ENCODE data around the gene ITPR1.

Gene ITPR1

GRCh38 chr3:4551794-4552442 is 58.8 kb downstream of the ITPR1 start:
- no peak for DNase-seq (ENCODE audit: low read depth)
- H3K4me3 ChIP-seq (ENCODE audit: low read depth, low read length): no peak overlapping the region

GRCh38 chr3:4552811-4553210 is 59.7 kb downstream of the ITPR1 start:
- DNase-seq (ENCODE audit: low read depth): no peak
- no peak overlapping the region for H3K4me3 ChIP-seq (ENCODE audit: low read depth, low read length)

- no peak for DNase-seq (ENCODE audit: low read depth)
- no peak overlapping the region for H3K4me3 ChIP-seq (ENCODE audit: low read depth, low read length)
These were observed 68.5 kb downstream of the ITPR1 start for GRCh38 chr3:4561661-4562060.

- no peak for DNase-seq (ENCODE audit: low read depth)
- H3K4me3 ChIP-seq (ENCODE audit: low read depth, low read length): no peak overlapping the region
These were observed 69.4 kb downstream of the ITPR1 start for GRCh38 chr3:4562595-4562994.

GRCh38 chr3:4564270-4564669 is 71.1 kb downstream of the ITPR1 start:
- H3K4me3 ChIP-seq (ENCODE audit: low read depth, low read length): no peak overlapping the region
- no peak for DNase-seq (ENCODE audit: low read depth)

GRCh38 chr3:4564928-4565586 is 71.9 kb downstream of the ITPR1 start:
- no peak for DNase-seq (ENCODE audit: low read depth)
- no peak overlapping the region for H3K4me3 ChIP-seq (ENCODE audit: low read depth, low read length)

- no peak for DNase-seq (ENCODE audit: low read depth)
- no peak overlapping the region for H3K4me3 ChIP-seq (ENCODE audit: low read depth, low read length)
These were observed 72.8 kb downstream of the ITPR1 start for GRCh38 chr3:4565809-4566501.

- no peak for DNase-seq (ENCODE audit: low read depth)
- no peak overlapping the region for H3K4me3 ChIP-seq (ENCODE audit: low read depth, low read length)
These were observed 75.7 kb downstream of the ITPR1 start for GRCh38 chr3:4568841-4569240.

- no peak overlapping the region for H3K4me3 ChIP-seq (ENCODE audit: low read depth, low read length)
- DNase-seq (ENCODE audit: low read depth): no peak
These were observed 77.9 kb downstream of the ITPR1 start for GRCh38 chr3:4570840-4571621.

GRCh38 chr3:4571690-4572334 is 78.7 kb downstream of the ITPR1 start:
- no peak for DNase-seq (ENCODE audit: low read depth)
- no peak overlapping the region for H3K4me3 ChIP-seq (ENCODE audit: low read depth, low read length)

- no peak overlapping the region for H3K4me3 ChIP-seq (ENCODE audit: low read depth, low read length)
- DNase-seq (ENCODE audit: low read depth): no peak
These were observed 80.0 kb downstream of the ITPR1 start for GRCh38 chr3:4573153-4573552.

- no peak for DNase-seq (ENCODE audit: low read depth)
- no peak overlapping the region for H3K4me3 ChIP-seq (ENCODE audit: low read depth, low read length)
These were observed 81.3 kb downstream of the ITPR1 start for GRCh38 chr3:4574426-4574965.

- DNase-seq (ENCODE audit: low read depth): peak; percentile 30
- no peak overlapping the region for H3K4me3 ChIP-seq (ENCODE audit: low read depth, low read length)
These were observed 82.2 kb downstream of the ITPR1 start for GRCh38 chr3:4575381-4575780.

GRCh38 chr3:4577721-4578120 is 84.6 kb downstream of the ITPR1 start:
- DNase-seq (ENCODE audit: low read depth): no peak

GRCh38 chr3:4580346-4581123 is 87.4 kb downstream of the ITPR1 start:
- DNase-seq (ENCODE audit: low read depth): no peak
- no peak overlapping the region for H3K4me3 ChIP-seq (ENCODE audit: low read depth, low read length)

More at GRCh38 chr3:4577721-4578120, 84.6 kb downstream of the ITPR1 start:
- no peak overlapping the region for H3K4me3 ChIP-seq (ENCODE audit: low read depth, low read length)

GRCh38 chr3:4581124-4581424 is 87.9 kb downstream of the ITPR1 start:
- DNase-seq (ENCODE audit: low read depth): peak; percentile 37
- H3K4me3 ChIP-seq (ENCODE audit: low read depth, low read length): no peak overlapping the region

- no peak for DNase-seq (ENCODE audit: low read depth)
- no peak overlapping the region for H3K4me3 ChIP-seq (ENCODE audit: low read depth, low read length)
These were observed 88.3 kb downstream of the ITPR1 start for GRCh38 chr3:4581498-4581897.

- no peak overlapping the region for H3K4me3 ChIP-seq (ENCODE audit: low read depth, low read length)
- DNase-seq (ENCODE audit: low read depth): no peak
These were observed 88.9 kb downstream of the ITPR1 start for GRCh38 chr3:4581920-4582611.
